GM18951 (cell line): ENCODE data around the gene SSTR3.

Source experiments
- POLR2A ChIP-seq: IDR thresholded peaks from 4 replicates; pipeline ENCODE4 v1.6.1; 2011; ENCODE audit warnings: mild to moderate bottlenecking; ENCODE audit not compliant: insufficient read length, insufficient read depth; ENCODE audit errors: extremely low read depth
- in situ Hi-C: fragments of 300-500 bp; cut with MboI; formaldehyde crosslinking; loops from one replicate; pipeline ENCODE4 v1.12.0; 2022; ENCODE audit warnings: low sequenced_read_pairs, mixed read lengths, inconsistent platforms; ENCODE audit not compliant: unreplicated experiment

Gene SSTR3

GRCh38 chr22:37186228-37186996, 25.9 kb downstream of the SSTR3 start:
- in situ Hi-C loops, result no loop called here
- TF ChIP-seq POLR2A, result no peak

DNA sequence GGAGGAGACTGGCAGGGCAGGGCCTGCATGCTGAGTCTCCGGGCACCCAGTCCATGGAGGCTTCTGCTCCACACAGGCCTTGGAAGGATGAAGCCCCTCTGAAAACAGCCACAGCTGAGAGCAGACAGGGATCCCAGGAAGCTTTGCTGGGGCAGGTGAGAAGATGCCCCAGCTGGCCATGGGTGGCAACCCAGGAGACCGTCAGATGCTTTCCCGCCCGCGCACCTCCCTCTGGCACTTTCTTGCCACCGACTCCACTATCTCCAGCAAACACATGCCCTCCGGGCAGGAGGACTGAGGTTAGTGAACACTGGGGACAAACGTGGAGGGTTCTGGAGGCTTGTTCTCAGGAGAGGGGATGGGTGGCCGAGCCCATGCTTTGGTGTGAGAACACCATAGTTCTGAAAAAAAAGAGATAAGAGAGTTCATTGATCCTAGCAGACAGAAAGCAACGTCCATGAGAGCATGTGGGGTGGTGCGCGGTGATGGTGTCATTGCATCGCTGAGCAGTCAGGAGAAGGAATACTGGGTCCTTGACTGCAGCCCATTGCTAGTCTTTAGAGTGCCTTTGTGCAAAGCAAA, 26.5 kb downstream of the SSTR3 start:
- in situ Hi-C loops, result no loop called here

GRCh38 chr22:37184816-37185541, 27.3 kb downstream of the SSTR3 start:
- in situ Hi-C loops, result no loop called here
- TF ChIP-seq POLR2A, result no peak

More for the DNA sequence above, 26.5 kb downstream of the SSTR3 start:
- TF ChIP-seq POLR2A, result no peak

GRCh38 chr22:37184380-37184755, 27.9 kb downstream of the SSTR3 start:
- in situ Hi-C loops, result no loop called here
- no peak for TF ChIP-seq POLR2A

DNA sequence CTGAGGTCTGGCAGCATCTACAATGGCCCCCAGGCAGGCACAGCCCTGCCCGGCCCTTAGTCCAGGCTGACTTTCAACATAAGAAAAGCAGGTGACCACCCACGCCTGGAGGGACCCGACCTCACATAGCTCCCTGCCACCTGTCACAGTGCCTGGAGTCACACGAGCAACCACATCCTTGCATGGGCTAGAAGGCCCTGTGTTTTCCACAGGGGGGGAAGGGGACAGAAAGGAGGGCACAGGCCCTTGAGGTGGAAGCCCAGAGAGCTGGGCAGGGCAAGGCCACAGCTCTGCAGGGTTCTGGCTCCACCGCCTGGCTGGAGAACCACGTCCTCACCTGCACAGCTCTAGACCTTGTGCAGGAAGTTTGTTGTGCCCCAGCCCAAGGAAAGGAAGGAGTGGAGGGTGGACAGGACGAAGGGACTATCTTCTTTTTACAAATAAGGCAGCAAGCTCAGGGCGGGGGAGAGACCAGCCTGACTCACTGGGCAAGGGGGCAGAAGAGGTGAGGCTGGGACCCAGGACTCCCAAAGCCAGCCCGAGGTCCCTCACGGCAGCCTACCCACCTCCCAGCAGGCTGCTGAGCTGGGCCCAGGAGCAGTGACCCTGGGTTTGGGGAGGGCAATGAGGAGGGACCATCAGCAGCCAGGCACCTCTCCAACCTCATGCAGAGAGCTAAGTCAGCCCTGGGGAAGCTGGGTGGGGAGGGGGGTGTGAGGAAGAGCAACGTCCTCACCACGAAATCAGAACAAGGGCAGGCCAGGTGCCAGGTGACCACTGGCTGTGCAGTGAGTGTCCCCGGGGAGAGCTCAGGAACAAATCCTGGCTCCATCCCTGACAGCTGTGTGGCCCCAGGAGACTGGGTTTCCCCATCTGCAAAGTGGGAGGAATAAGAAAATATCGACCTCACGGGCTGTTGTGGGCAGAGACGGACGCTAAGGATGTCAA, 28.6 kb downstream of the SSTR3 start:
- in situ Hi-C loops, result no loop called here
- TF ChIP-seq POLR2A, result no peak

DNA sequence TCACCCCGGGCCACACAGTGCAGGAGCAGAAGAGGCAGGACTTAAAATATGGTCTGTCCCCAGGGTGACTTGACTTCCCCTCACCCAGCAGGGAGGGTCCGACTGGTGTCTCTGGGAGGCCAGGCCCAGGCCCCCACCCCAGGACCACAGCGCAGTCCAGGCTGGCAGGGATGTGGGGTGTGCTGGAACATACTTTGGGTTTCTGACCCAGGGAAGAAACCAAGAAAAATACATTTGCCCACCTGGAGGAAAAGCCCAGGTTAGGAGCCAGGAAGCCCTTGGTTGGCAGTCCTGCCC, 29.4 kb downstream of the SSTR3 start:
- TF ChIP-seq POLR2A, result no peak
- in situ Hi-C loops, result no loop called here

- no peak for TF ChIP-seq POLR2A
- in situ Hi-C loops, result no loop called here
Observed at GRCh38 chr22:37182101-37182948, 30.0 kb downstream of the SSTR3 start.

DNA sequence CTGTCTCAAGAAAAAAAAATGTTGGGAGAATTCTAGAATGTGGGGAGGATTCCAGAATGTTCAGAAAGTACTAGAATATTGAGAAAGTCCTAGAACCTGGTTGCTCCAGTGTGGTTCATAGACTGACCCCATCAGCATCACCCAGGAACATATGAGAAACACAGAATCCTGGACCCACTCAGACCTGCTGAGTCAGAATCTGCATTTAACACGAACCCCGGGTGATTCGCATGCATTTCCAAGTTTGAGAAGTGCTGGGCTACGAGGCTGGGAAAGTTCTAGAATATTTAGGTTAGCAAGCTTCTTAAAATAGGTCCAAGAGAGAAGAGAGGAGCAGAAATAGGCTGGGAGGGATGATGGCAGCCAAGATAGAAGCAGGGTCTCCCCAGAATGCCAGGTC, 30.6 kb downstream of the SSTR3 start:
- in situ Hi-C loops, result no loop called here
- TF ChIP-seq POLR2A, result no peak

- no peak for TF ChIP-seq POLR2A
- in situ Hi-C loops, result no loop called here
Observed at GRCh38 chr22:37180531-37181231, 31.6 kb downstream of the SSTR3 start.

DNA sequence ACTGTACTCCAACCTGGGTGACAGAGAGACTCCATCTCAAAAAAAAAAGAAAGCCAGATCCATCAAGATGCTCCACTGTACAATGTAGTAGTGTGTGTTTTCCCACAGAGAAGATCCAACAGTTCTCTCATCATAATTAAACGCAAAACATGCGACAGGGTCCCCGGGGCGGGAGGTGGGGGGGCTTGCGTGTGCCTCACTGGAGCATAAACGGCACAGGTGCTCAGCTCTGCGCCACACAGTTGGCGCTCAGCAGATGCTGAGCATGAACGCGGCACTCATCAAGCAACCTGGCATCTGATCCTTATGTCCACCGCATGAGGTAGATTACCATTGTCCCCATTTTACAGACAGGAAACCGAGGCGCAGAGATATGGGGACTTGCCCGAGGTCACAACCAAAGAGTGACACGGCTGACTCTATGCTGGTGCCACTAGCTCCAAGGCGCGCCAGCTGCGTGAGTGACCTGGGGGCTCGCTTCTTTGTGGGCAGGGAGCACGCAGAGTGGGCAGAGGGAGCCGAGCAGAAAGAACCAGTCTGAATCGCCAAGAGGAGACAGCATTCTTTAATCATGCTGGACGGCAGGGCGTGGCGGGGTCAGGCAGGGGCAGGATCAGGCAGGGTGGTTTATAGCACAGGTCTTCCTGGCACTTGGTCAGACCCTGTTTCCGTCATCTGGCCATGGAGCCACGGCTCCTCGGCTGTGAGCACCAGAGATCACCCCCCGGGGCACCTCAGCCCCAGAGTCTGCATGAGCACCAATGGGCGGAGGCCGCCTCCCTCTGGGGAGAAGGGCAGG, 32.5 kb downstream of the SSTR3 start:
- no peak for TF ChIP-seq POLR2A

GRCh38 chr22:37179126-37179470, 33.2 kb downstream of the SSTR3 start:
- in situ Hi-C loops, result no loop called here
- no peak for TF ChIP-seq POLR2A

More for the DNA sequence above, 32.5 kb downstream of the SSTR3 start:
- in situ Hi-C loops, result no loop called here
